Renal cortex interstitium (tissue), 15 donors: ENCODE data around the gene ZNF292. TPM values are rescaled to one million over a fixed set of nuclear protein-coding genes. Genes with fewer than 3 reads are reported as not detected.
"Not testable (repeated sequence)": the region's sequence is repeated elsewhere in the genome, so short reads cannot be mapped to it uniquely, and the experiment has no call there.

Experiments
- DNase-seq, 11 donors: peaks; one replicate each; pipeline ENCODE4 v3.0.0-alpha.2; 2013; ENCODE audit warnings: low read depth in 9 of 11, low spot score in 4 of 11; ENCODE audit errors: extremely low read depth in 1 of 11
- long read RNA-seq, 16 experiments: transcript quantifications; one replicate each; lab custom pipeline, GENCODE V29; 2026
- polyA plus RNA-seq, 3 donors: library from polyadenylated mRNA; unstranded; fragments of 120-200 nt; gene quantifications; one replicate each; pipeline ENCODE4 v1.2.1, GENCODE V29; 2013; ENCODE audit not compliant: insufficient read length in 3 of 3

Gene ZNF292
- polyA plus RNA-seq: 10 to 100 TPM; 38.8 to 48.2 (median 48.2) TPM
- long read RNA-seq, donor 1, full-length matches to known transcripts: 4 of 4 reads
- long read RNA-seq, donor 1, partial matches to known transcripts: 0 of 4 reads
- long read RNA-seq, donor 1, other reads (novel, unspliced or antisense): 0 of 4 reads
- long read RNA-seq, donor 2, full-length matches to known transcripts: 3 of 3 reads
- long read RNA-seq, donor 2, partial matches to known transcripts: 0 of 3 reads
- long read RNA-seq, donor 2, other reads (novel, unspliced or antisense): 0 of 3 reads
- long read RNA-seq, donor 3, full-length matches to known transcripts: 11 of 11 reads
- long read RNA-seq, donor 3, partial matches to known transcripts: 0 of 11 reads
- long read RNA-seq, donor 3, other reads (novel, unspliced or antisense): 0 of 11 reads
- long read RNA-seq, donor 4, full-length matches to known transcripts: 5 of 5 reads
- long read RNA-seq, donor 4, partial matches to known transcripts: 0 of 5 reads
- long read RNA-seq, donor 4, other reads (novel, unspliced or antisense): 0 of 5 reads
- long read RNA-seq, donor 5: 0 reads
- long read RNA-seq, donor 6, full-length matches to known transcripts: 5 of 31 reads
- long read RNA-seq, donor 6, partial matches to known transcripts: 26 of 31 reads
- long read RNA-seq, donor 6, other reads (novel, unspliced or antisense): 0 of 31 reads
- long read RNA-seq, donor 7, full-length matches to known transcripts: 5 of 5 reads
- long read RNA-seq, donor 7, partial matches to known transcripts: 0 of 5 reads
- long read RNA-seq, donor 7, other reads (novel, unspliced or antisense): 0 of 5 reads
- long read RNA-seq, donor 8: 0 reads
- long read RNA-seq, donor 9, full-length matches to known transcripts: 5 of 5 reads
- long read RNA-seq, donor 9, partial matches to known transcripts: 0 of 5 reads
- long read RNA-seq, donor 9, other reads (novel, unspliced or antisense): 0 of 5 reads
- long read RNA-seq, donor 10, full-length matches to known transcripts: 6 of 6 reads
- long read RNA-seq, donor 10, partial matches to known transcripts: 0 of 6 reads
- long read RNA-seq, donor 10, other reads (novel, unspliced or antisense): 0 of 6 reads
- long read RNA-seq, donor 11, full-length matches to known transcripts: 5 of 5 reads
- long read RNA-seq, donor 11, partial matches to known transcripts: 0 of 5 reads
- long read RNA-seq, donor 11, other reads (novel, unspliced or antisense): 0 of 5 reads
- long read RNA-seq, donor 12: 0 reads
- long read RNA-seq, donor 13: 0 reads
- long read RNA-seq, donor 14, full-length matches to known transcripts: 3 of 3 reads
- long read RNA-seq, donor 14, partial matches to known transcripts: 0 of 3 reads
- long read RNA-seq, donor 14, other reads (novel, unspliced or antisense): 0 of 3 reads
- long read RNA-seq, donor 15, full-length matches to known transcripts: 4 of 4 reads
- long read RNA-seq, donor 15, partial matches to known transcripts: 0 of 4 reads
- long read RNA-seq, donor 15, other reads (novel, unspliced or antisense): 0 of 4 reads
- long read RNA-seq, donor 16, full-length matches to known transcripts: 20 of 20 reads
- long read RNA-seq, donor 16, partial matches to known transcripts: 0 of 20 reads
- long read RNA-seq, donor 16, other reads (novel, unspliced or antisense): 0 of 20 reads

GRCh38 chr6:87154993-87155841, at the start of gene ZNF292:
Gene ZNF292 (plus strand): TSS chr6:87155565. CDS start chr6:87155592, 27 bp downstream.
- DNase-seq: peak; percentile 86 to 94 (median 93)

- DNase-seq: no peak
Observed at GRCh38 chr6:87105823-87106222, 49.5 kb upstream of the ZNF292 start.

GRCh38 chr6:87110636-87111035, 44.7 kb upstream of the ZNF292 start:
- no peak for DNase-seq

- DNase-seq: no peak
Observed at GRCh38 chr6:87115402-87116135, 39.8 kb upstream of the ZNF292 start.

- DNase-seq: no peak
Observed at GRCh38 chr6:87116922-87117321, 38.4 kb upstream of the ZNF292 start.

GRCh38 chr6:87118054-87118453, 37.3 kb upstream of the ZNF292 start:
- DNase-seq: no peak

GRCh38 chr6:87122477-87122876, 32.9 kb upstream of the ZNF292 start:
- DNase-seq: no peak

- DNase-seq: peak in 1 of 11 donors; percentile 18
Observed at GRCh38 chr6:87124074-87124473, 31.3 kb upstream of the ZNF292 start.

GRCh38 chr6:87126501-87126900, 28.9 kb upstream of the ZNF292 start:
- DNase-seq: no peak

- no peak for DNase-seq
Observed at GRCh38 chr6:87127737-87128136, 27.6 kb upstream of the ZNF292 start.

GRCh38 chr6:87136963-87137362, 18.4 kb upstream of the ZNF292 start:
- no peak for DNase-seq

GRCh38 chr6:87139236-87139635, 16.1 kb upstream of the ZNF292 start:
- no peak for DNase-seq

- not testable (repeated sequence) for DNase-seq
Observed at GRCh38 chr6:87139927-87140326, 15.4 kb upstream of the ZNF292 start.

- DNase-seq: no peak
Observed at GRCh38 chr6:87146363-87146762, 9.0 kb upstream of the ZNF292 start.

- DNase-seq: no peak
Observed at GRCh38 chr6:87150406-87150805, 5.0 kb upstream of the ZNF292 start.

GRCh38 chr6:87151471-87151780, 3.9 kb upstream of the ZNF292 start:
- DNase-seq: peak in 1 of 11 donors; percentile 25
